GM18870 (cell line): ENCODE measurements around the gene LTF.
"Not testable (repeated sequence)": the region's sequence is repeated elsewhere in the genome, so short reads cannot be mapped to it uniquely, and the experiment has no call there.

Source experiments
- ATAC-seq: cut with Tn5 transposase; IDR thresholded peaks from one replicate; pipeline ENCODE4 v1.9.1; 2021; ENCODE audit warnings: moderate library complexity; ENCODE audit not compliant: unreplicated experiment

Gene LTF

GRCh38 chr3:46398186-46398955 is 66.3 kb downstream of the LTF start:
- ATAC-seq: no peak

DNA sequence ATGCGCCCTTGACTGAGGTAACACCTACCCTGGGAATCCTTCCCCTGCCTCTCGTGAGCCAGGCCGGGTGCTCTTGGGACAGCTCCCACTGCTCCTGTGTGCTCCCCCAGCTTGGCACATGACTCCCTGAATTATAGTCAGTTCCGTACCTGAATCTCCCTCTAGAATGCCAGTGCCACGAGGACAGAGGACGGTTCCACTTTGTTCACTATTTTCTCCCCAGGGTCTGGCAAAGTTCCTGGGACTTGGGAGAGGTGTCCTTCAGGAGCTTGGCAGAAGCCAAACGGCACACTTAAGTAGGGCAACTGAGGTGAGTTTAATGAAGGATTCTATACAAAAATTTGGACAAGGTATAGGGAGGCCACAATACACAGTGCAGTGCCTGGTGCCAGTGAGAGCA is 67.6 kb downstream of the LTF start:
- no peak for ATAC-seq

DNA sequence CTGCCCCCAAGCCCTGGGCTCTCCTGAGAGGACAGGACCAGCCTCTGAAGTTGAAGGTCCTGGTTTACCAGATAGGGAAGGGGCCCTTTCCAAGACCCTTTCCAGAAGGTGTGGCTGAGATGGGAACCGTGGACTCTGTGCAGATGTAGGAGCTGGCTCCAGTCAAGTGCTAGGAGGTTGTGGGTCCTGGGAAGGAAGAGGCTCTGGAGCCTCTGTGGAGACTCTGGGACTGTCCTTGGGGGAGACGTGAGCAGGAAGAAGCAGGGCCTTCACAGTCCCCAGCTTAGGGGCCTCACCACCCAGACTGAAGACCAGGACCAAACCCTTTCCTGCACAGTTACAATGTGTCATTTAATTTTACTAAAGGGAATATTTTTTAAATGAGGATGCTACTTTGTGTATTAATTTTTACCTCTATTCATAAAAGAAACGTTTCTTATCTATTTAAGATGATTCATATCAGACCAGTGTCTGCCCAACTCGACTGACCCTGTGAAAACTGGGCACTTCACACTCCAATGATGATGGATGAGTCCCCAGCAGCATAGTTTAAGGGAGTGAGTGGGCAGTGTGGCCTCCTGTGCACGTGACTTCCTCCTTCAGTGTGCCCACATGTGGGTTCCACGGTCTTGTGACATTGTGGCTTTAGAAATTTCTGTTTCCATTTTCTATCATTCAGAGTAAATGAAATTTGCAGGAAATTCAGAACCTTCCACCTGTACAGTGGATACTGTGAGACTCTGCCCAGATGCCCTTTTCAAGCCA is 68.8 kb downstream of the LTF start:
- no peak for ATAC-seq

DNA sequence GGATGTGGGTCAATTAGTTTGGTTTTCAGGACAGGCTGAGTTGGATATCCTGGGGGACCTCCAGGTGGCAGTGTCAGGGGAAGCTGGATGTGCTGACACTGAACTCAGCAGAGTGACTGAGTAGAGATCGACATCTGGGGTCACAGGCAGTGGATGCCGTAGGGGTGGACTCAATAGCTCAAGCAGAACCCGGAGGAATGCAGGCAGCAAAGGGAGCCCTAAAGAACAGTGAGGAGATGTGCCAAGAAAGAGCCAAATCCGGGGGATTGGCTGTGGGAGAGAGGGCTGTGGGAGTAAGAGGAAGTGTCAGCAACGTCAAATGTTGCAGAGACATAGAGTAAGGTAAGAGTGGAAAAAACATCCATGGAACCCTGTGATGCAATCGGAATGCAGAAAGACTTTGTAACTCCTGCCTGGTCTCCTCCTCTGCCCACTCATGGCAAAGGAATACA is 69.5 kb downstream of the LTF start:
- ATAC-seq: no peak

DNA sequence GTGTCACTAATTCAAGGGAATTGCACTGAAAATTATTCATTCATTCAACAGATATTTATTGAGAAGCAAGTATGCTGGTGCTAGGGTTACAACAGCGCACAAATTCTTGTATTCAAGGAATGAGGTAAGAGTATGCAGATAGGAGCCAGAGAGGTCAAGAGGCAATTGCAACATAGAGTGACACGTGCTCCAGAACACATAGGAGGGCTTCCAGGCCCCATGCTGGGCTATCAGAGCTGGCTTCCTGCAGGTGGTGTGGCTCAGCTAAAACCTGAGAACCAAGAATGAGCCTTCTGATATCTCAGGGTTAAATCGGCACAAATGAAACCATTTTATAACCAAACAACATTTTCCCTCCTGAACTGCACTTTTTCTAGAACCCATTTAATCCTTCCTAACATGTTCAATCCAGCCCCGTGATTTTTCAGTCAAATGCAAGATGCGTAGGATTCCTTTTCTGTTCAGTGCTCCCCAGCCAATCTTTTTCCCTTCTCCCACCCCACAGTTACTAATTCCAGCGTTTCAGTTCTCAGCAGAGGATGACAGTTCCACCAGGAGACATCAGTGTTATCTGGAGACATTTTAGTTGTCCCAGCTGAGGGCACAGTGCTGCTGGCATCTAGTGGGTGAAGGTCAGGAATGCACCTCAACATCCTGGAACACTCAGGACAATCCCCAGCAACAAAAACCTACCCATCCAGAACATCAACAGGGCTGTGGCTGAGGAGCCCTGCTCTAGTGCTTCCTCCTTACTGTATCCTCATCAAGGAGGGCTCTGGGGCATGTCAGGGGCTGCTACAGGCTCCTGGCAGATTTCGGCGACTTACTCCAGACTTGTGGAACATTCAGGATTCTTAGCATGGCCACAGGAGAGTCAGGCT is 70.9 kb downstream of the LTF start:
- no peak for ATAC-seq

DNA sequence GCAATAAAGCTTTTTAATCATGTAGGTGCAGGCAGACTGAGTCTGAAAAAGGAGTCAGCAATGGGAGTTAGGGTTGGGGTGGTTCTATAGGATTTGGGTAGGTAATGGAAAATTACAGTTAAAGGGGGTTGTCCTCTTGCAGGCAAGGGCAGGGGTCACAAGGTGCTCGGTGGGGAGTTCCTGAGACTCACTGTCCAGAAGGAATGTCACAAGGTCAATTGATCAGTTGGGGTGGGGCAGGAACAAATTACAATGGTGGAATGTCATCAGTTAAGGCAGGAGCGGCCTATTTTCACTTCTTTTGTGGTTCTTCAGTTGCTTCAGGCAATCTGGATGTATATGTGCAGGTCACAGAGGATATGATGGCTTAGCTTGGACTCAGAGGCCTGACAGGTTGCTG is 71.7 kb downstream of the LTF start:
- no peak for ATAC-seq

GRCh38 chr3:46391526-46391925 is 73.2 kb downstream of the LTF start:
- not testable (repeated sequence) for ATAC-seq

GRCh38 chr3:46389306-46389705 is 75.4 kb downstream of the LTF start:
- no peak for ATAC-seq

GRCh38 chr3:46388847-46389246 is 75.9 kb downstream of the LTF start:
- ATAC-seq: not testable (repeated sequence)

DNA sequence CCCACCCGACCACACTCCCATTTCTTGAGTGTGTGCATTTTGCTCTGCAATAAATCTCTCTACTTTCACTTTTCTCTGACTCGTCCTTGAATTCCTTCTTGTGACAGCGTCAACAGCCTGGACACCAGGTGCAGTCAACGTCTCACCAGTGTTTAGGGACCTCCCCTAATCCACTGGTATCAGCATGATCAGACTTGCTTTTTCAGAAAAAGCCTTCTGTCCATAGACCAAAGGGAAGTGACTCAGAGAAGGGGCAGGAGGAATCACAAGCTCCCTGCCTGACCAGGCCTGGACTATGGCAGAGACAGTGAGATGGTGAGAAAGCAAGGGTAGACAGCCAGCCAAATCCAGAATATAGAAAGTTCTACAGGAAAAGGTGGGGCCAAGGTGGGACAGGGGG is 78.5 kb downstream of the LTF start:
- ATAC-seq: no peak
